Measurements from ENCODE around the gene PCBP3. TPM values are rescaled to one million over a fixed set of nuclear protein-coding genes. Genes with fewer than 3 reads are reported as not detected.

Gene PCBP3
- total RNA-seq, 6 experiments from 2014 or later = not detected

DNA sequence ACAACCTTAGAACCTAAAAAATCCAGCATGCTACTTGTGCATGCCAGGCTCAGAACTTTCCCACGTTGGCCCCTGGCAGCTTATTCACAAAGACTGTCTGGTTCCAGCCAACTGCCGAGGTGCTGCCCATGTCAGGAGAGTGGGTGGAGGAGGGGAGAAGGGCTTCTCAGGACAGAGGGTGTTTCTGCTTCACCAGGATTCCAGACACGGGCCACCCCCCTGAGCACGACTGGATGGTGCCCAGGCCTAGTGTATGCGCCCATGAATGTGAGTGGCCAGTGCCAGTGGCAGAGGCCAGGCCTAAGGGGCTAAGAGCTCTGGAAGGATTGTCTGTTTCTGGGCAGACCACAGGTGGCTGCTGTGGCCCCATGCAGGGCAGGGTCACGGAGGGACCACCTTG, 189.9 kb downstream of the PCBP3 start:
- no peaks in the 10 kb centered on the region for H3K9me3 Mint-ChIP-seq
- TF ChIP-seq, protein P1, sequence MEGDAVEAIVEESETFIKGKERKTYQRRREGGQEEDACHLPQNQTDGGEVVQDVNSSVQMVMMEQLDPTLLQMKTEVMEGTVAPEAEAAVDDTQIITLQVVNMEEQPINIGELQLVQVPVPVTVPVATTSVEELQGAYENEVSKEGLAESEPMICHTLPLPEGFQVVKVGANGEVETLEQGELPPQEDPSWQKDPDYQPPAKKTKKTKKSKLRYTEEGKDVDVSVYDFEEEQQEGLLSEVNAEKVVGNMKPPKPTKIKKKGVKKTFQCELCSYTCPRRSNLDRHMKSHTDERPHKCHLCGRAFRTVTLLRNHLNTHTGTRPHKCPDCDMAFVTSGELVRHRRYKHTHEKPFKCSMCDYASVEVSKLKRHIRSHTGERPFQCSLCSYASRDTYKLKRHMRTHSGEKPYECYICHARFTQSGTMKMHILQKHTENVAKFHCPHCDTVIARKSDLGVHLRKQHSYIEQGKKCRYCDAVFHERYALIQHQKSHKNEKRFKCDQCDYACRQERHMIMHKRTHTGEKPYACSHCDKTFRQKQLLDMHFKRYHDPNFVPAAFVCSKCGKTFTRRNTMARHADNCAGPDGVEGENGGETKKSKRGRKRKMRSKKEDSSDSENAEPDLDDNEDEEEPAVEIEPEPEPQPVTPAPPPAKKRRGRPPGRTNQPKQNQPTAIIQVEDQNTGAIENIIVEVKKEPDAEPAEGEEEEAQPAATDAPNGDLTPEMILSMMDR (IDR thresholded peaks at IDR 0.05) = no peak
- H3K4me1 Mint-ChIP-seq (ENCODE audit: low read depth) = peaks cover 19% of the 10 kb centered on the region
- no peak for DNase-seq
- peaks cover 22% of the 10 kb centered on the region for H3K27me3 Mint-ChIP-seq (ENCODE audit: insufficient read depth)
- peaks cover 6% of the 10 kb centered on the region; the same call in 1 of the 2 replicates for H3K36me3 Mint-ChIP-seq (ENCODE audit: low read depth)
- no peak overlapping the region for H3K4me3 Mint-ChIP-seq
- H3K27ac Mint-ChIP-seq = no peak overlapping the region

DNA sequence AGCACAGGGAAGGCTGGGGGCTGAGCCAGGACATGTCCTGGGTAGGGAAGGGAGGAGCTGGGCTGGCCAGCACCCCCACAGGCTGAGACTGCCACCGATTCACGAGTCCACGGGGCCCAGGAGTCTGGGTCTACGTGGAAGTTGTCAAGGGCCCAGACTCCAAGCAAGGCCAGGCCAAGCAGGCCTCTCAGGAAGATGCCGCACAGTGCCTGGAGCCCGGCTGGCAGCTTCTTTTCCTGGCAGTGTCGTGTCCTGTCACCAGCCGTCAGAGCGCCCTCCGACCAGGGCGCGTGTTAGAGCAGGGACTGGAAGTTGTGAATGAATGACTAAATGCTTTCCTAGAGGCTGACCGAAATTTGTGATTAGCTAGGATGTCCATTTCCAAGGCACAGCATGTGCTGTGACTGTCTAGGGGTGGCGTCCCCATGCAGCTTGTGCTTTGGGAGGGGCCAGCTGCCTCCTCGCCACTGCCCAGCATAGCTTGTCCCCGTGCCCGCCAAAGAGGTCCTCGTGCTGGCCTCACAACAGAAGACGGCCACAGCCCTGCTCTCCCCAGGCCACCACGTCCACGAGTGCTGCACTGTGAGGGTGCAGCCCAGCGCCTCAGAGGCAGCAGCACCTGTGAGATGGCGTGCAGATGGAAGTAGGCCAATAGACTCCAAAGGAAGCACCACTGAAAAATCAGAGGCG, 190.6 kb downstream of the PCBP3 start:
- TF ChIP-seq, protein P1 (IDR thresholded peaks at IDR 0.05) = no peak
- no peak for DNase-seq
- peaks cover 20% of the 10 kb centered on the region for H3K27me3 Mint-ChIP-seq (ENCODE audit: insufficient read depth)
- peaks cover 6% of the 10 kb centered on the region; the same call in 1 of the 2 replicates for H3K36me3 Mint-ChIP-seq (ENCODE audit: low read depth)
- no peak overlapping the region for H3K4me3 Mint-ChIP-seq
- H3K9me3 Mint-ChIP-seq = no peaks in the 10 kb centered on the region
- no peak overlapping the region for H3K27ac Mint-ChIP-seq
- H3K4me1 Mint-ChIP-seq (ENCODE audit: low read depth) = peaks cover 26% of the 10 kb centered on the region

DNA sequence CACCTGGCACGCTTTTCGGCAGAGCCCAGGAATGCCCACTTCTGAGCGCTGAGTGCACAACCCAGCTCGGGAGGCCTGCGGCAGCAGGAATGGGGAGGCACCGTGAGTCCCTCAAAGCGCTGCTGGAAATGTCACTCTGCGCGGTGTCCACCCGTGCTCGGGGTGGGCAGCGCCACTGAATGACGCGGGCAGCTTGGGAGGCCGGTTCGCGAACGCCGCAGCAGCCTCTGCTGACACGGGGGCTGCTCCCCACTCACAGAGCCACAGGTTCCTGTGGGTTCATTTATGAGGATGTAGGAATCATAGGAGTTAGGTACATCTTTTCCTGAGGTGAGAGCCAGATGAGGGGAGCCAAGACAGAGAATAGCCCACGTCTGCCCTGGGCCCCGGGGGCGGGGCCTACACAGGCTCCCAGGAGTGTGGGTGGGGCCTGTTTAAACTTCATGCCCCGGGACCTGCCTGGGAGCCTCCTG, 191.3 kb downstream of the PCBP3 start:
- H3K4me3 Mint-ChIP-seq = no peak overlapping the region
- peaks cover 6% of the 10 kb centered on the region; the same call in 1 of the 2 replicates for H3K36me3 Mint-ChIP-seq (ENCODE audit: low read depth)
- peaks cover 16% of the 10 kb centered on the region for H3K27me3 Mint-ChIP-seq (ENCODE audit: insufficient read depth)
- TF ChIP-seq, protein P1 (IDR thresholded peaks at IDR 0.05) = no peak
- H3K27ac Mint-ChIP-seq = no peak overlapping the region
- no peaks in the 10 kb centered on the region for H3K9me3 Mint-ChIP-seq
- no peak for DNase-seq
- H3K4me1 Mint-ChIP-seq (ENCODE audit: low read depth) = peaks cover 32% of the 10 kb centered on the region

DNA sequence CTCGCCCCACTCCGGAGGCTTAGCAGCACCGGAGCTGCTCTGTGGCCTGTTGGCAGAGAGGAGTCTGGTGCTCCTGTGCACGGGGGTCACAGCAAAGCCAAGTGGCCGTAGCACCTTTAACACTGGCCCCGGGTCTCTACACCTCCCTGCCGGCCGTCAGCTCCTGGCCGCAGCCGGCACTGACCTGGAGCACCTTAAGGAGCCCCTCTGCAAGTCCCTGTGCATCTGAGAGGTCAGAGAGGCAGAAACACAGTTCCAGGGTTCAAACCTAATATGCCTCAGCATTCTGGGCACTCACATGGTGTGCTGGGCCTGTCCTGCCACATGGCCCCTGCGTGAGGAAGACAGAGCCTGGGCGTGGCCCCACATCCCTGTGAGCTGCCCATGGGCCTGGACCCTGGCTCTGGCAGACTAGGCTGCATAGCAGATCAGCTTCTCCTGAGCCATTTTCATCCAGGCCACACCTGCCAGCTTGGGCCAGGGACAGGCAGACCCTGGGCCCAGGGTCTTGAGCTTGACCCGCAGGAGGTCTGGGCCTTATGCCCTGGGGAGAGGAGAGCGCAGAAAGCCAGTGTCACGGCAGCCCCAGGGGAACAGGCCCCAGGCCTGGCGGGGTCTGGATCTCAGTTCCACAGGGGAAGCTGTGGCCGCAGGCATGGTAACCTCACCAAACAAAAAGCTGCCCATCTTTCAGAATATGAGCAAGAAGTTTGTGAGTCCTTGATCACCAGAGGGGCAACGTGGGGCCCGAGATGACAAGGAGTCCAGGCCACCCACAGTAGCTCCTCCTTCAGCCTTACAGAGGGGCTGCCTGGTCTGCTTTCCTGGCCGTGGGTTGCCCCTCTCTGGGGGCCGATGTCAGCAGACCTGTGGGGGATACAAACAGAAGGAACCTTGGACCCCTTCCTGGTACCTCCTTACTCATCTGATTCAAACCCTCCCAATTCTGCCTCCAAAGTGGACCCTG, 192.1 kb downstream of the PCBP3 start:
- Mint-ChIP-seq H3K27me3 (ENCODE audit: insufficient read depth) (peaks cover 16% of the 10 kb centered on the region), H3K27ac (no peak overlapping the region), H3K9me3 (peaks cover 1% of the 10 kb centered on the region), H3K36me3 (ENCODE audit: low read depth) (peaks cover 6% of the 10 kb centered on the region; the same call in 1 of the 2 replicates), H3K4me3 (no peak overlapping the region), H3K4me1 (ENCODE audit: low read depth) (peaks cover 32% of the 10 kb centered on the region)
- TF ChIP-seq, protein P1 (IDR thresholded peaks at IDR 0.05) = no peak
- no peak for DNase-seq

DNA sequence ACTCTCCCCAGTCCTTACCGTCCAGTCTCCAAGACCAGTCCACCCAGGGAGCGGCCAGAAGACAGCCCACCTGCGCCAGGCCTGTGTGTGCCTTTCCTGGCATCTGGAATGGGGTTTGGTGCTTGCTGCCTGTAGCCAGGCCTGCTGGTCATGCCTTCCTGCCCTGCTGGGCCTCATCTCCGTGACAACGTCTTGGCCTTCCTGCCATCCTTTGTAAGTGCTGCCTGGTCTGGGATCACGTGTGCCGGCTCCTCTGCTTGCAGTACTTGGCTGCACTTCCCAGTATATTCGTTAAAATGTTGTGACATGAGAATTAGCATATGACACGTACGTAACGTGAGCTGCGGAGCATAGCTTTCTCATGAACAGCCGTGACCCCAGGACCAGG, 192.7 kb downstream of the PCBP3 start:
- DNase-seq = no peak
- TF ChIP-seq, protein P1 (IDR thresholded peaks at IDR 0.05) = no peak
- no peak overlapping the region for H3K27ac Mint-ChIP-seq
- peaks cover 8% of the 10 kb centered on the region for H3K9me3 Mint-ChIP-seq
- H3K4me1 Mint-ChIP-seq (ENCODE audit: low read depth) = peaks cover 32% of the 10 kb centered on the region
- H3K27me3 Mint-ChIP-seq (ENCODE audit: insufficient read depth) = peaks cover 14% of the 10 kb centered on the region
- H3K4me3 Mint-ChIP-seq = no peak overlapping the region
- peaks cover 10% of the 10 kb centered on the region for H3K36me3 Mint-ChIP-seq (ENCODE audit: low read depth)

Measured in HFFc6 (cell line).